ENCODE measurements around the gene OR6A2.

GRCh38 chr11:6834021-6834420 lies 34.5 kb upstream of the OR6A2 start:
- TF ChIP-seq ZNF609 (CRISPR knock-in tag; IDR thresholded peaks at IDR 0.05; ENCODE audit: borderline replicate concordance) (no peak), CTCF (IDR thresholded peaks at IDR 0.05 in 2 of 3, conservative IDR thresholded peaks at IDR 0.05 in 1 of 3; ENCODE audit: insufficient read depth in 2 of 3, low read depth in 1 of 3, low read length in 3 of 3) (no peak), NBN (IDR thresholded peaks at IDR 0.05; ENCODE audit: low read depth) (no peak), GATAD2A (IDR thresholded peaks at IDR 0.05) (no peak), CEBPG (CRISPR knock-in tag; IDR thresholded peaks at IDR 0.05) (no peak), CEBPG (tag; conservative IDR thresholded peaks at IDR 0.05 in 1 of 2, IDR thresholded peaks at IDR 0.05 in 1 of 2) (no peak), NR2C2 (CRISPR knock-in tag; IDR thresholded peaks at IDR 0.05) (no peak), NR2C2 (tag; IDR thresholded peaks at IDR 0.05) (no peak), FOXM1 (IDR thresholded peaks at IDR 0.05; ENCODE audit: low read depth) (no peak), FOXM1 (CRISPR knock-in tag; IDR thresholded peaks at IDR 0.05; ENCODE audit: low read depth) (no peak), YY1 (IDR thresholded peaks at IDR 0.05; ENCODE audit: borderline replicate concordance in 1 of 3, control insufficient read depth in 1 of 3, extremely low read depth in 1 of 3, insufficient read depth in 3 of 3, insufficient read length in 1 of 3, insufficient replicate concordance in 2 of 3, low read depth in 1 of 3, low read length in 2 of 3) (no peak), POLR2A (conservative IDR thresholded peaks at IDR 0.05) (no peak), TCF7 (IDR thresholded peaks at IDR 0.05; ENCODE audit: borderline replicate concordance) (no peak), ZNF121 (CRISPR knock-in tag; conservative IDR thresholded peaks at IDR 0.05) (no peak), HSF4 (CRISPR knock-in tag; IDR thresholded peaks at IDR 0.05; ENCODE audit: borderline replicate concordance) (no peak), JUND (IDR thresholded peaks at IDR 0.05; ENCODE audit: borderline replicate concordance, low read depth, low read length) (no peak), JUND (tag; IDR thresholded peaks at IDR 0.05; ENCODE audit: borderline replicate concordance, low read depth, low read length) (no peak)
